ENCODE results near the gene UQCC2.

The UQCC2 gene

DNA sequence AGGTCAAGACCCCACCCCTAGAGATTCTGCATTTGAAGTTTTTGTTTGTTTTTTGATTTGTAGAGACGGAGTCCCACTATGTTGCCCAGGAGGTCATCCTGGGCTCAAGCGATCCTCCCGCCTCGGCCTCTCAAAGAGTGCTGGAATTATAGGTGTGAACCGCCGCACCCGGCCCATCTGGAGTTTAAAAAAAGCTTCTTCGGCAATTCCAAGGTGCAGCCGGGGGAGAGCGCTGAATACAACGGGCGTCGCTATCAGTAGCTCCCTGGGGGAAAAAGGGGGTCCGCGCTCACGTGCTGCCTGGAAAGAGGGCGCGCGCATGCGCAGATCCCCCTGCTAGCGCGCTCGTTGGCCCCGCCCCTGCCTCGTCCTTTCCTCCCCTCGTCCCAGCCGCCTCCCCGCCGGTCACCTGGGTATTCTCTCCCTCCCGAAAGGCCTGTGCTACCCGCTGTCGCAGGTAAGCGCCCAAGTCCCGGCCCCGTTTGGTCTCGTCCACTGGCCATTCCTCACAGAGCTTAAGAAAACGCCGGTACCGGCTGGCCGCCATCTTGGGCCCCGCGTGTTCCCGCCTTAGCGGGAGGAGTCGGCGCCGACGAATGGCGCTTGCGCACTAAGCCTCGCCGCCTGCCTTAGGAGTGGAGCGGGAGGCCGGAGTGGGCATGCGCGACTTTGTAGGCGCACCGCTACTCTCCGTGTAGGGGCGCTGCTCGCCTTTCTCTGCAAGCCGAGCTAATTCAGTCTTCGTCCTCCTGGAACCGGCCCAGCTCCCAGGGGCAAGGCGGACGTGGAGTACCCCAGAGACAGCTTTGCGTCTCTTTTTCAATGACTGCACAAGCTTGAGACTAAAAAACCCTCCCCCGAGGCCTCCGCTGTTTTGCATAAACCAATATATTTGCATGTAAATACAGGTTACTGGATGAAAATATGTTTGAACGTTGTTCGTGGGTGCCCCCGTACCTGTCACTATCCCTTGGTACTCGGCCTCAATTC lies at the start of gene UQCC2:
UQCC2 (minus strand) TSS at position 561 of the 990 bp plus-strand sequence; CDS start at position 547, 14 bp downstream.
- DNase-seq (ENCODE audit: low spot score): peak; percentile 79

DNA sequence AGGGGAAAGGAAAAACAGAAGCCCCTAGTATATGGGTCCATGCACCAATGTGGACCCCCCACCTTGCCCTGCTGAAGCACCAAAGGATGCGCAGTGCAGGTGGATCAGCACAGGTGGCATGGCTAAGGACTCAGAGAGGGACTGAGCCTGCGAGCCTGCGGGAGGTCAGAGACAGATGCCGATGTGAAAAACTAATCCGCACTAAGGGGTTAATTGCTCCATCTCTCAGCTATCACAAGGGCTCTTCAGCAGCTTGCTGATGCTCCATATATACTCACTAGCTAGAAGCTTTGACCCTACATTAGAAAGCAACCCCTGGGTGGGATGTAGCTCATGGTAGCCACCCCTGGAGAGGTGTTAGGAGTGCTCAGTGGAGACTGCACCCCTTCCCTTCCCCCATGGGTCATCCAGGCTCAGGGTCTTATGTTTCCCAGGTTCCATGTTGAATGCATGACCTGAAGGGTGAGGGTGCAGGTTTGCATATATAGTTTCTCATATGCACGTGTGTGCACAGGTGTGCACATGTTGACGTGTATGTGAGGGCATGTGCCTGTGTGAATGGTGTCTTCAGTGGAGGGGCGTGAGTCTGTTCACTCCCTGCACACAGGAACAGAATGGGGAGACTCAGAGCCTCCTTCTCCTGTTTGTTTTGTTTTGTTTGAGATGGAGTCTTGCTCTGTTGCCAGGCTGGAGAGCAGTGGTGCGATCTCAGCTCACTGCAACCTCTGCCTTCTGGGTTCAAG lies 48.6 kb upstream of the UQCC2 start:
- DNase-seq (ENCODE audit: low spot score): no peak

GRCh38 chr6:33758815-33759216 lies 47.3 kb upstream of the UQCC2 start:
- DNase-seq (ENCODE audit: low spot score): no peak

DNA sequence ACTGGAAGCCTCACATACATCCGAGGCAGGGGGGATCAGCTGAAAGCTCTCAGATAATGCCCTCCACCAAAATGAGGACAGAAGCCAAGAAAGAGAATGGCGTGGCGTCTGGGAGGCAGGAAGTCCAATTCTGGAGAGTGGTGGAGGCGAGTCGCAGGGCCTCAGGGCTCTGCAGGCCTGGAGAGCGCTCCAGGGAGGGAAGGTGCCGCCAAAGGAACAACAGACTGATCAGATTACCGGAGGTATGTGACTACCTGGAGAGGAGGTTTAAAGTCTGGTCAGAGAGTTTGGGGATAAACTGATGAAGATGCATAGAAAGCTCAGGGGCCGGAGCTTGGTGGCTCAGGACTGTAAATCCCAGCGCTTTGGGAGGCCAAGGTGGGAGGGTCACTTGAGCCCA lies 46.4 kb upstream of the UQCC2 start:
- DNase-seq (ENCODE audit: low spot score): no peak

DNA sequence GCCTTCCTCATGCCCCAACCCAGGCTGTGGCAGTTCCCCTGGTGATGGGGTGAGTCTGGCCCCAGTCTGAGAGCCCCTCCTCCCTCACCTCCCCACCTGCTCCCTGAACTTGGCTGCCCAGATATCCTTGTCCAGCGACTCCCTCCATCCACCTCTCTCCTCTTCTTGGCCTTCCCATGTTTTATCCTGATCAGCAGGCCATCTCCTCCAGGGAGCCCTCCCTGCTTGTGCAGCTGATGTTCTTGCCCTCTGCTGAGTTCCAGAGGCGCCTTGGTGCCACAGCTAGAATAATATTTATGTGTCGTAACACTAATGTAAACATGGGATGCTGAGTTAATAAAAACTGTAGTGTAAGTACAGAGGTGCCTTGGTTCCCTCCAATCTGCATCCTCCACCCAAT lies 45.6 kb upstream of the UQCC2 start:
- DNase-seq (ENCODE audit: low spot score): no peak

DNA sequence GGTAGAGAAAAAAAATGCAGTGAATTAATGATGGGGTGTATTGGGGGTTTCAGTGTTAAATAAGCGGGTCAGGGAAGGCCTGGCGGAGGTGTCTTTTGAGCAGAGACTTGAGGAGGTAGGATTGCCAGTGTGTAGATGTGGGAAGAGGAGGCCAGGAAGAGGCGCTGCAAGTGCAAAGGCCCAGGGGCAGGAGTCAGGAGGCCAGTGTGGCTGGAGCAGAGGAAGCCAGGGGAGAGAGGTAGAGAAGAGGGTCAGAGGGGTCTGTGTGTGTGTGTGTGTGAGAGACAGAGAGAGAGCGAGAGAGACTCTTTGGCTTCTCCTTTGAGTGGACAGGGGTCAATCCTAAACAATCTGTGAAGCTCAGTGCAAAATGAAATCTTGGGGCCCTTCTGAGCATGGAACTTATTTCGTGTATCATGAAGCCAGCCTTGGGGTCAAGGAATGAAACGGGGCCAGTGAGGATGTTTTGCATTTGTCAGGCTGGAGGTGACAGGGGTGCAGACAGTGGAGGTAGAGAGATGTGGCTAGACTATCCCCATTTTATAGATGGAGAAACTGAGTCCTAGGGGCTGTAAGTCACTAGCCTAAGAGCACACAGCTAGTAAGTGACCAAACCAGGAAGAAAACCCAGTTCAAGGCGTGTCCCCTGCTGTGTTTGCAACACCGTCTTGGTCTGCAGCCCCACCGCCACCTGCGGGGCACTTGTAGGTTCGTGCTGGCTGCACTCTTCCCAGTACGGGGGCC lies 44.9 kb upstream of the UQCC2 start:
- DNase-seq (ENCODE audit: low spot score): no peak

DNA sequence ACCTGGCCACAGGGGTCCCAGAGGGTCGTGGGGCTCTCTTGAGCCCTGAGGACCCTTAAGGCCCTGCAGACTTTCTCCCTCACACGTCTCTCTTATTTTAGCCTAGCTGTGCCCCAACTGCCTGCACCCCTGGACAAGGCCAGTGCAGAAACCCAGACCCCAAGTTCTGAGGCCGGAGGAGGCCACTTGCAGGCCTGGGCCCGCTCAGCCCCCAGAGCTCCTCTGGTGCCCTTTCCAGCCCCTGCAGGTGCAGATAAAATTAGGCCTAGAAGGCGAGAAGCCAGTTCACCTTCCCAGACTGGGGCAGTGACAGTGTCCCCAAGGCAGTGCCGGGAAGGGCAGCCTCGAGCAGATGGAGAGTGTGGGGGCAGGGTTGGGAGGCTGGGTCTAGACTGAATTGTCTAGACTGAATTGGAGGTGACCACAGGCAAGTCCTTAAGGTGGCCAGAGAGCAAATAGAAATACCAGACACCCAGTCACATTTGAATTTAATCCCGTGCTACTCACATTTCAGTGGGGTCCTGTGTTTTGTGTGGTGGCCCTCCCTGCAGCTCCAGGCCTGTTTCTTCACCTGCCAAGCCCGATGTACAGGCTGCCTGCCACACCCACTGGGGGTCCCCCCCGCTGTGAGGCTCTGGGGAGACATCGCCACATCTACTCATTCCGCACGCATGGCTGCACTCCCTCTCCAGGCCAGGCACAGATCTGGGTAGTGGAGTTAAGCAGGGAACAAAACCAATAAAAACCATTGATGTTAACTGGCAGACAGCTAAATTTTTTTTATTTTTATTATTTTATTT lies 43.8 kb upstream of the UQCC2 start:
- DNase-seq (ENCODE audit: low spot score): no peak

DNA sequence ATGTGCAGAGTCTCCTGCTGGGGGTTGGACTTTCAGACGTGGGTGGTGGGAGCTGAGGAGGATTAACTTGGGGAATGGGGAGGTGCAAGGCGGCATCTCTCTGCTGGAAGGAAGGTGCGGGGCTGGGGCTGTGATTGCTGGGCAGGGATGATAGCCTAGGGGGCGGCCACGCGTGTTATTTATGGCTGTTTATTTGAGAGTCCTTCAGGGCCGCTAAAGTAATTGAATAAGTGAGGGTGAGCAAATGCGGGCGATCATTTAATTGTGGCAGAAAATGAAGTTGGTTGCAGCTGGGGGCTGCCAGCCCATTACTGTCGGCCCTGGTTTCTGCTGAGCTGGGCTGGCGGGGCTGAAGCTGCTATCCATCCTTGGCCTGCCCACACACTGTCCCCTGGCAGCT lies 42.7 kb upstream of the UQCC2 start:
- DNase-seq (ENCODE audit: low spot score): no peak

GRCh38 chr6:33752646-33753015 lies 41.1 kb upstream of the UQCC2 start:
- no peak for DNase-seq (ENCODE audit: low spot score)

- no peak for DNase-seq (ENCODE audit: low spot score)
Observed at GRCh38 chr6:33751771-33752645, 40.5 kb upstream of the UQCC2 start.

- DNase-seq (ENCODE audit: low spot score): no peak
Observed at GRCh38 chr6:33750244-33750991, 38.9 kb upstream of the UQCC2 start.

- DNase-seq (ENCODE audit: low spot score): no peak
Observed at GRCh38 chr6:33749401-33749800, 37.9 kb upstream of the UQCC2 start.

DNA sequence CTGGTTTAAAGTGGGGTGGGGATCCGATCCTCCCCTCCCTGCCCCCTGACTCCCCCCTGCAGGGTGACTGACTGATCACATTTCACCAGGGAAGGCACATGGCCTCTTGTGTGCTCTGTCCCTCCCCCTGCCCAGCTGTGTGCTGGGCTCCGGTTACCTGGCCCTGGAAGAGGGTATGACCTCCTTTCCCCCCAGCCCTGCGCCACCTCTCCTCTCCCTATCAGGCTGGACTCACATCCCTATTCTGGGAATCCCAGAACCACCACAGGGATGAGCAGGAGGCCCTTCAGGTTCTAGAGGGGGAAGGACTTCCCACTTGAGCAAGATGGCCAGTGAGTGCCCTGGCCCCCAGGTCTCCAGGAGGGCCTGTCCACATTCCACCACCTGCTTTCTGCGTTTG lies 37.3 kb upstream of the UQCC2 start:
- DNase-seq (ENCODE audit: low spot score): no peak

DNA sequence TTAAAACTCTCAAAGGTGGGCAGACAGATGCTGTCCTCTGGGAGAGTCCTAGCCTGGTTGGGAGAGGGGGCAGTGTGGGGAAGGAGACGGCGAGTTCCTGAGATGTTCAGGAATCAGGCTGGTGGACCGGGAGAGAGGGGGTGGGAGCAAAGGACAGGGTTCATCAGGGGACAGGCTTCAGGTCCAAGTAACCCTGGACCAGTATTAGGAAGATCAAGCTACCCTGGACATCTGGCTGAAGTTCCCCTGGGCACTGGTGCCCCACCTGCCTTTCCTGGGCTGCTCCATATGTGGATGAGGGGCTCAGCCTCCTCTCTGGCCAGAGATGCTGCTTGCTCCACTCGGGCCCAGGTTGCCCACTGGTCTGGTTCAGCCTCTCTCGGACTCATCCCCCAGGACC lies 36.3 kb upstream of the UQCC2 start:
- DNase-seq (ENCODE audit: low spot score): no peak

- DNase-seq (ENCODE audit: low spot score): no peak
Observed at GRCh38 chr6:33746651-33747100, 35.2 kb upstream of the UQCC2 start, which contains the start of gene IP6K3. IP6K3 (minus strand) TSS chr6:33746905; CDS start chr6:33735476, 11,429 bp downstream.

- no peak for DNase-seq (ENCODE audit: low spot score)
Observed at GRCh38 chr6:33746036-33746600, 34.6 kb upstream of the UQCC2 start.

- DNase-seq (ENCODE audit: low spot score): no peak
Observed at GRCh38 chr6:33745548-33745947, 34.0 kb upstream of the UQCC2 start.

DNA sequence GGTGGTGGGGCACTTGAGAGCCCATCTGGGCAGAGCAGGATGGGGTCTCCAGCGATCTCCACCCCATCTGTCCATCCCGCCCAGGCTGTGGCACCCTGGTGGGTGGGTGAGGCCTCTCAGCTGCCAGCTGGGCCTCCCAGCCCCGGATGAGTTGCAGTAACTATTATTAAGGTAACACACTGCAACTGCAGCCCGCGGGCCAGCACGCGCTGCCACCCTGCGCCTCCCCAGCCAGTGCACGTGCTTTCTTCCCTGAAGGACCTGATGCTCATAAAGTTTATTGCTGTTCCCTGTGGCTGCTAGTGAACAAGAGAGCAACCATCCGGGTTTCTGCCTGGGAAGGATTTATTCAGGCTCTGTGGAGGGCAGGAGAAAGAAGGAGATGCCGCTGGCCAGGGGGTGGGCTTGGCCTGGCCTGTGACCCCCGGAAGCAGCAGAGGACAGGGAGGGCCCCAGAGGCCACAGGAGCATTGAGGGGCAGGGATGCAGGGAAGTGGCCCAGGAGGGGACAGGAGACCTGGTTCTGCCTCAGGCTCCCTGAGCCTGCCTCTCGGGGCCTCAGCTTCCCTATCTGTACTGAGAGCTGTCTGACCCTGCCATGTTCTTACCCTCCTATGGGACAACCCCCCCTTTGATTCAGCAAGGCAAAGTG lies 33.5 kb upstream of the UQCC2 start:
- no peak for DNase-seq (ENCODE audit: low spot score)

All from HuH-7.5 (cell line).